Measurements from ENCODE around the gene ABLIM3.
A peak's percentile ranks its signal among the peaks of the same experiment; 100 is the strongest.
"Not testable (repeated sequence)": the region's sequence is repeated elsewhere in the genome, so short reads cannot be mapped to it uniquely, and the experiment has no call there.

ABLIM3 gene

DNA sequence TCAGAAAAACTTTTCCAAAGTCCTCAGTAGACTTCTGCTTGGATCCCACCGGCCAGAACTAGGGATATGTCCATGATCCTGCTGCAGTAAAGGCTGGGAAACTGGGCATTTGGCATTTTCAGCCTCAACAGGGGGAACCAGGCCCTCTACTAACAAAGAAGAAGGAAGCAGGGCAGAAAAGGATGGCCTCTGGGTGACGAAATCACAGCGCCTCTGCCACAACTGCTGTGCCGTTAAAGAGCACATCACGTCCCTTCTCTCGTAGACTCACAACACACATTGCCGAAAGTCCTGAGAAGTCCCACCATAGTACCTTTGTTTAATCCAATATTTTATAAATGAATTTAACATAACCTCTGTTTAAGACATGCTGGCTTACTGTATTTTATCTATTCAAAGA, 120.0 kb downstream of the ABLIM3 start:
- DNase-seq: no peak

- DNase-seq: no peak
These were observed 121.0 kb downstream of the ABLIM3 start for GRCh38 chr5:149262315-149262714.

DNA sequence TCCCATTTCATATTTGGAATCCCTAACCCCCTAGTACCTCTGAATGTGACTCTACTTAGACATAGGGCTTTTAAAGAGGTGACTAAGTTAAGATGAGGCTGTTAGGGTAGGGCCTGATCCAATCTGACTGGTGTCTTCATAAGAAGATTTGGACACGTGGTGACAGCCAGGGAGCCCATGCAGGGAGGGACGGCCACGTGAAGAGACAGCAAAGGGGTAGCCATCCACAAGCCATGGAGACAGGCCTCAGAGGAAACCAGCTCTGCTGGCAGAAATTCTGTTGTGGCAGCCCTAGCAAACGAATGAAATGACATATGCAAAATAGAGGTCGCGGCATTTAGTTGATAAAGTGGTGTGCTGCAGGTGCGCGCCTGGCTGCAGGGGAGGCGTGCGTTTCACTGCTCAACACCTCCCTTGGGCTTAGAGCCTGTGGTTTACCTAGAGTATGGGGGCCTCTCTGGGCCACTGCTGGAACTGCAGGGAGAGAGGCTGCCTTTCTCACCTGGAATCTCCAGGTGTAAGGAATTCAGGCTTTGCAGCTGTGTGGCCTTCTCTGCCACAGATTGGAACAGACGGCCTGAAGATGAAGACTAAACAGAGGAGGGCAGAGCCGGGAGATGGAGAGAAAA, 123.3 kb downstream of the ABLIM3 start:
- peak in 1 of 2 experiments; percentile 50 for DNase-seq

GRCh38 chr5:149265068-149265465, 123.8 kb downstream of the ABLIM3 start:
- no peak for DNase-seq

- peak in 1 of 2 experiments; percentile 51 for DNase-seq
These were observed 124.3 kb downstream of the ABLIM3 start for GRCh38 chr5:149265597-149265996.

GRCh38 chr5:149267241-149267973, 126.1 kb downstream of the ABLIM3 start:
- DNase-seq: no peak

DNA sequence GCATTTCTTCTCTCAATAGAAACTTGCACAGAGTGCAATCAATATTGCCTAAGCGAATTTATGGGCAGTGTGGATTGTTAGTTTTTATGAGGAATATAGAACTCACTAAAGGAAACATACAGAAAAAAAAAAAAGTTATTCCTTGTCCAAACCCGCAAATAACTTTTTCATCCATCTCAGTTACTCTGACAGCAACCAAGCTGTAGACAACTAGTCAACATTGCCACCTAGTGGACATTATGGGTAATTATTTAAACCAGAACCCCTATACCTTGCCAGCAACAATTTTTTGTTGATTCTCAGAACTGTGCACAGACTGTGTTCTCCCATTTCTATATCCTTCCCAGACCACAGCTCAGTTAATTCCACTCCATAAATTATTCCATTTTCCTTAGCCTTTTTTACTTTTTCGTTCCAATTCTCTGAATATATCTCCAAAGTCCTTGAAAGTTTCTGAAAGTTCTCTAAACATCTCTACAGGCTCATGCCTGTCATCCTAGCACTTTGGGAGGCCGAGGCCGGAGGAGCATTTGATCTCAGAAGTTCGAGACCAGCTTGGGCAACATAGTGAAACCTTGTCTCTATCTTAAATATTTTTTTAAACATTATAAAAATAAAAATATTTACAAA, 127.8 kb downstream of the ABLIM3 start:
- DNase-seq: peak in 1 of 2 experiments; percentile 61

DNA sequence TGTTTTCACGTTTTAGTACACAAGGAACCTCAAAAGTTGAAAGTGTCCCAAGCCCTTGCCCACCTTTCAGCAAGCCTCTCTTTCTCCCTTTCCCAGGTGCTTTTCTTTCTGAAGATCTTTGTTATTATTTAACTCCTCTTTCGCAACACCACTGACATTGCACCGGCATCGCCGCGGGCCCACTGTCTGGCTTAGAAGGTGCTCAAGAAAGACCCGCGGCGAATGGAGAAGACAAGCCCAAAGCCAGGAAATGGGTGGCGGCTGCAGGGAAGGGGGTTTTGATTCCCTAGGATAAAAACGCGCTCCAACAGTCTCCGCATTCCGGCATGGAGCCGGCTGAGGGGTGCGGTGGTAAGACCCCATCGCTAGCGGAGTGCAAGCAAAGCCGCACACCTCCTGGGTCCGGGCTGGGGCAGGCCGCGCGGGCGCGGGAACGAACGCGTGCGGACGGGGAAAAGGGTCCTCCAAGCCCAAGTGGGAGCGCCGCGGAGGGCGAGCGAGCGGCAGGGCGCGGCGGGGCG, 130.0 kb downstream of the ABLIM3 start:
- DNase-seq: no peak

GRCh38 chr5:149271716-149272563, 130.6 kb downstream of the ABLIM3 start, which contains the start of gene AFAP1L1:
Gene AFAP1L1 (plus strand): TSS chr5:149271859. CDS start chr5:149271969, 110 bp downstream.
- DNase-seq: peak; percentile 29 to 60

GRCh38 chr5:149272781-149273180, 131.5 kb downstream of the ABLIM3 start:
- not testable (repeated sequence) for DNase-seq

- peak in 1 of 2 experiments; percentile 5 for DNase-seq
These were observed 131.9 kb downstream of the ABLIM3 start for GRCh38 chr5:149273237-149273636.

GRCh38 chr5:149273950-149274349, 132.7 kb downstream of the ABLIM3 start:
- no peak for DNase-seq

GRCh38 chr5:149274939-149275338, 133.6 kb downstream of the ABLIM3 start:
- no peak for DNase-seq

GRCh38 chr5:149277801-149278200, 136.5 kb downstream of the ABLIM3 start:
- DNase-seq: no peak

DNA sequence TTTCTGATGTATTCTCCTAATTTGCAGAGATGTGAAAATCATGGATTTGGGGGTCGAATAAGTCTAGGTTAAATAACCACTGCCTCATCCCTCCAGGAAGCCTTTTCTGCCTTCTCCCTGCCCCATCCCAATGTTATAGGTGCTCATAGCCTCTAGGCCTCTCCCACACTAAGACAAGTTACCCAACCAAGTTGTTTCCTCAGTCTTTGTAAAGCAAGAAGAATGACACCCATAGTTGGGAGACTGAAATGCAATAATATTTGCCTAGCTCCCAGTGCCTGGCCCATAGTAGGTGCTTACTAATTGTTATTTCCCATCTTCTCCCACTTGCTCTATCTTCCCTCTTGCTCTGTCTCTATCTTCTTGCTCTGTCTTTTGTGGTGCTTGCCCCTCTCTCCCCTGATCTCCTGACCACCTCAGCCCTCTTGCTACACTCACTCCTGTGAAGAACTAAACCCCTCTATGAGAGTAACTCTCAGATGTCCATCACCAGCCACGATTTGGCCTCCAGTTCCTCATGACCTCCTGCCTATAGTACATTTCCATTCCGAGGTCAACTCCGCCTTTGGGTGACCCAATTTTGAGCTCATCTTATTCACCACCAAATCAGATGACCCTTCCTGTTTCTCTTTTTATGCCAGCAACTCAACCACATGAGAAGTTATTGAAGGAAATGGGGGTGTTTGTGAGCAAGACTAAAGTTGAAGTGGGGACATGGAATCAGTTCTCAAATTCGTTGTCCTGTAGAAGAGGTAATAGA, 137.3 kb downstream of the ABLIM3 start:
- no peak for DNase-seq

DNA sequence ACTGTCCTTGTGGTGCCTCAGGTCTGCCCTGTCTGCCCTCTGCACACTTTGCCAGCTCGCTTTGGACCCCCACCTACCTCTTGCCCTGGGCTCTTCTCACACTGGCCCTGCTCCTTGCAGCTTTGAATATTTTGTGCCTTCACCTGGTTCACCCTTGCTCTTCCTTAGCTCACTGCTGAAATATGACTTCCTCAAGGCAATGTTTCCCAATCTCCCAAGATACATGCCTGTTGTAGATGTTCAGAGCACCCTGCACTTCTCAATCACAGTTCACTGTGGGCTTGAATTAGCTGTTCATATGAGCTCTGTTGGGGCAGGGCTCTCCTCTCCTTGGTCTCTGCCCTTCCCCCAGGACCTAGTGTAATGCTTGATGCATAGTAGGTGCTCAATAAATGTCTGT, 138.4 kb downstream of the ABLIM3 start:
- no peak for DNase-seq

GRCh38 chr5:149280124-149280523, 138.8 kb downstream of the ABLIM3 start:
- no peak for DNase-seq

GRCh38 chr5:149280802-149281201, 139.5 kb downstream of the ABLIM3 start:
- no peak for DNase-seq

- DNase-seq: no peak
These were observed 141.0 kb downstream of the ABLIM3 start for GRCh38 chr5:149282027-149282965.

GRCh38 chr5:149282966-149283332, 141.7 kb downstream of the ABLIM3 start:
- DNase-seq: no peak

All from NCI-H524 (cell line).